Activated CD4-positive, alpha-beta T cell treated with anti-CD3 and anti-CD28 coated beads, Interleukin-2, amount 50 U/mL, for 48 hours (primary cell): ENCODE results near the gene CLRN2.
"Not testable (repeated sequence)": the region's sequence is repeated elsewhere in the genome, so short reads cannot be mapped to it uniquely, and the experiment has no call there.

ENCODE experiments used
- DNase-seq, 2 experiments: peaks; one replicate each; pipeline ENCODE4 v3.0.0-alpha.2; 2020

Gene CLRN2

GRCh38 chr4:17546222-17546621 lies 31.3 kb downstream of the CLRN2 start:
- no peak for DNase-seq

- no peak for DNase-seq
Observed at GRCh38 chr4:17546678-17547077, 31.7 kb downstream of the CLRN2 start.

DNA sequence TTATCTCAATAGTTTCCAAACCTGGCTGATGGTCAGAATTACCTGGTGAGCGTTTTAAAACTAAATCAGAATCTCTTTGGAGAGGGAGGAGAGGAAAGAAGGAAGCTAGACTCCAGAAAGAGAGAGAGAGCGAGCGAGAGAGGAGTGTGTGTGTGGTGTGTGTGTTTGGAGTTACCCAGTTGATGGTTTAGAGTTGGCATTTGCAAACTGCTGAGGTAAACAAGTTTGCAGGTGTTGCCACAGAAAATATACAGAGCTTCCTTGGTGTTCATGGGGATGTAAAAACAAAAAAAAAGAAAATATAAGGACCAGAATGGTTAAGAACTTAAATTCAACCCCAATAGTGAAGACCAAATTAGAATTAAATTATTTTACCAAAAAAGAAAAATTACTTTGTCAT lies 35.6 kb downstream of the CLRN2 start:
- no peak for DNase-seq

- no peak for DNase-seq
Observed at GRCh38 chr4:17552427-17552826, 37.5 kb downstream of the CLRN2 start.

DNA sequence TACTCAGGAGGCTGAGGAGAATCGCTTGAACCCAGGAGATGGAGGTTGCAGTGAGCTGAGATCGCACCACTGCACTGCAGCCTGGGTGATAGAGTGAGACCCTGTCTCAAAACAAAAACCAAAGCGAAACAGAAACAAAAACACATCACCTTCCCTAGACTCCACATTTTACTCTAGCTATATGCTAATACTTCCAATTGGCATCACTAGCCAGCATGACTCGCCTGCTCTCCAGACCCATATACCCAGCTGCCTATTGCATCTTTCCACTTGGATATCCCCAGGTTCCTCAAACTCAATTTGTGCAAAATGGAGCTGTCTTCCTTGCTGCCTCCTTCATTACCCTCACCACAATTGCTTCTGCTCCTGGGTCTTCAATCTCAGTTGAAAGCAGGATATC lies 39.6 kb downstream of the CLRN2 start:
- no peak for DNase-seq

DNA sequence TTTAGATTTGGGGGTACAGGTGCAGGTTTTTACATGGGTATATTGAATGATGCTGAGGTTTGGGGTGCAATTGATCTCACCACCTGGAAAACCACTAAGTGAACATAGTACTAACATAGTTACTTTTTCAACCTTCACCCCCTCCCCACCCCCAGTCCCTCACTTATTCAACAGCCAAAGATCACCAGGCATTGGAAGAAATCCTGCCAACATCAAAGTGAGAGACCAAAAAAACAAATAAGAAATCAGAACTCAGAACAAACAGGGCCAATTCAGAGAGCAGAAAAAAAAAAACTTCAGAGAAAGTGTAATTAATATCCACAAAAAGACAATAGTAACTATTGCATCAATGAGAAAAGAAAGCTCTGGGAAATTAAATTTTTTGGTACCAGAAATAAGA lies 41.5 kb downstream of the CLRN2 start:
- no peak for DNase-seq

GRCh38 chr4:17557880-17558279 lies 42.9 kb downstream of the CLRN2 start:
- no peak for DNase-seq

- DNase-seq: no peak
Observed at GRCh38 chr4:17558941-17559708, 44.2 kb downstream of the CLRN2 start.

- no peak for DNase-seq
Observed at GRCh38 chr4:17559709-17560048, 44.7 kb downstream of the CLRN2 start.

DNA sequence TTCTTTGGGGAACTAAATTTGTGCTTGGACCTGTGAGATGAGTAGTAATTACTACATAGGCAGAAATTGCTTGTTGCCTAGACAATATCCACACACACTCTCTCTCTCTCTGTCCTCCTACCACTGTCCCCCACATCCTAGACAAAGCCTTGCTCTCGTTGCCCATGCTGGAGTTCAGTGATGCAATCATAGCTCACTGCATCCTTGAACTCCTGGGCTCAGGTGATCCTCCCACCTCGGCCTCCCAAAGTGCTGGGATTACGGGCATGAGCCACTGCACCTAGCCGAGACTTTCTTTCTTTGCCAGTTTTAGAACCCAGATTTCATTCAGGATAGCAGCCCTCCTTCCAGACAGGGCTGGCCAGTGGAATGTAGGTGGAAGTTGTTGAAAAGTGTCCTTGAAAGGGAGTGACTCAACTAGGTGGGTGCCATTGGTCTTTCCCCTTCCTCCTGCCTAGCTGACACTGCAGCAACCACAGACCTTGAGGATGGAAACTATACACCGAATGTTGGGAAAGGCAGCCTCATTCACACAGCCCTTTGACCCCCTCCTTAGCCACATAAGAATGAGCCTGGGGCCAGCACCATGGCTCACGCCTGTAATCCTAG lies 45.2 kb downstream of the CLRN2 start:
- no peak for DNase-seq

DNA sequence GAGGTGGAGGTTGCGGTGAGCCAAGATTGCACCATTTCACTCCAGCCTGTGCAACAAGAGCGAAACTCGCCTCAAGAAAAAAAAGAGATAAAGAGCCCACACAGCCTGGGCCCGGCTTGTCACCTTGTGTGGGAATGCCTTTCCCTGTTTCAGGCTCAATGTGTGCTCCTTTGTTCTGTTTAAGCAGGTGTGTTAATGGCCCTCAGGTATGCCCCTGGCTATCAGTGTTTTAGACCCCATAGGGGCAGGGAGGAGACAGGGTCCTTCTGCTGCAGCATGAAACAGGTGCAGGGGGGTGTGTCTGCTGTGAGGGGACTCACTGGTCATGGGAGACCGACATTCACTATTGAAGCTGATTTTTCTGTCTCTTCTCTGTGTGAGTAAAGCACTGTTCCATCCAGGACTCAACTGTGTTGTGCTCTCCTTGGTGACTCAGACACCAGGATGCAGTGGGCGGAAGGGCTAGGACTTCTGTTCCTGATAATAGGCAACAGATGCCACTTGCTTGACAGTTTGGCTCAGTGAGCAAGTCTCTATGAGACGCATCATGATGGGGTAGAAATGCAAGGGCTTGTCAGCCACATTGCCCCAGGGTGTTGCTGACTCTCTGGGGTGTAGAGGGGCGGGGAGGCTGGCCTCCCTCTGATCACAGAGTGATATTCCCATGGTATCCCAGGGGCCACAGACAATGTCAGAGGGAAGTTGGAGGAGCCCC lies 46.4 kb downstream of the CLRN2 start:
- DNase-seq: no peak

DNA sequence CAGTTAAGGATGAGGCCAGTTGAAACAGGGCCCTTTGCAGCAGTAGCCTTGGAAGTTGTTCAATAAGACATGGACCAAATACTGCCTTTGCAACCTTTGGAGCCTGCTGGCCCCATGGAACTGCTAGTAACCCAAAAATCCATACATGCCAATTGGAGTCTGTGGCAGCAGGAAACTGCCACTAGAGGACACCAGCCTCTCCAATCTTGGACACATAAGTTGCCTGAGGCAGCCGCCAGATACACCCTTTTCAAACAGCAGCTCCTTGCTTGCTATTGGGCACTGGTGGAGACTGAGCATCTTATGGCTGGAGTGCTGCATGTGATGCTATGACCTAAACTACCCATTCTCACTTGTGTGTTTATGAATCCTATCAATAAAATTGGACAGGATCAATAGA lies 47.2 kb downstream of the CLRN2 start:
- DNase-seq: no peak

DNA sequence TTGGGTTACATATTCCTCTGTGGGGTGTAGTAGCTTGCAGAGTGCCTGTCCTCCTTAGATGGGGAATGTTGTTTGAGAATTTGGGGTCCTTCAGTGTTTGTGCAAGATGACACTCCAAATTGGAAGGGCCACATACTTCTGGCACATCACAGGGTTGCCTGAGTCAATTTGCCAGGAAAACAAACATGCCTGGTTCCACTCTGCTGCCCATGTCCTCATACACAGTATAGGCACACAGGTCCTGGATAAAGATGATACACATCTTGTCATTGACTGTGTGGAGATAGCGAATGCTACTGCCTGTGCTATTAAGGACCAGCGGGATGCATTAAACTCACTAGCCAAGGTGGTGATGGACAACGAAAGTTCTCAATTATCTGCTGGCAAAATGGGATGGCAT lies 50.9 kb downstream of the CLRN2 start:
- no peak for DNase-seq

GRCh38 chr4:17567271-17567670 lies 52.3 kb downstream of the CLRN2 start:
- DNase-seq: no peak

DNA sequence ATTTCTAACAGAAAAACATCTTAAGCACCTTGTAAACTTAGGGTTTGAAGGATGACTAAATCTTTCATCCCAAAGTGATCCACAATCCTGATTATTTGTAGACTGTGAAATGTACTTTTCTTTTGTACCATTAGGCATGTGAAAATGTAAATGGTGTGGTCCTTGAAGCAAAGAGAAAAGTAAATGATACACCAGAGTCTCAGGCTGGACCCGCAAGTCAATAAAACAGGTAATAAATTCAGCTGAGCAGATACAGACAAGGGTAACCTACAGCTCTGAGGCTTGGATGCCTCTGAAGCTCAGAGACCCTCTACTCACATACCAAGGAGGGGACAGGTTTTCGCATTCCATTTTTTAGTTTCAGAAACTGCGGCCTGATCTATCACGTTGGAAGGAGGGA lies 59.2 kb downstream of the CLRN2 start:
- DNase-seq: no peak

- not testable (repeated sequence) for DNase-seq
Observed at GRCh38 chr4:17575177-17575576, 60.2 kb downstream of the CLRN2 start.
